HG02870 (cell line): ENCODE results near the gene THOC7.

Experiments
- ATAC-seq: cut with Tn5 transposase; IDR thresholded peaks from one replicate; pipeline ENCODE4 v1.9.1; 2021; ENCODE audit warnings: mild to moderate bottlenecking, moderate library complexity; ENCODE audit not compliant: unreplicated experiment

THOC7 gene

GRCh38 chr3:63863150-63864007 is at the start of gene THOC7, which contains the start of gene ATXN7:
THOC7 (minus strand) TSS chr3:63863805; CDS start chr3:63863790, 15 bp downstream.
ATXN7 (plus strand) TSS chr3:63863867; CDS start chr3:63912599, 48,732 bp downstream.
- peak; percentile 62 for ATAC-seq

DNA sequence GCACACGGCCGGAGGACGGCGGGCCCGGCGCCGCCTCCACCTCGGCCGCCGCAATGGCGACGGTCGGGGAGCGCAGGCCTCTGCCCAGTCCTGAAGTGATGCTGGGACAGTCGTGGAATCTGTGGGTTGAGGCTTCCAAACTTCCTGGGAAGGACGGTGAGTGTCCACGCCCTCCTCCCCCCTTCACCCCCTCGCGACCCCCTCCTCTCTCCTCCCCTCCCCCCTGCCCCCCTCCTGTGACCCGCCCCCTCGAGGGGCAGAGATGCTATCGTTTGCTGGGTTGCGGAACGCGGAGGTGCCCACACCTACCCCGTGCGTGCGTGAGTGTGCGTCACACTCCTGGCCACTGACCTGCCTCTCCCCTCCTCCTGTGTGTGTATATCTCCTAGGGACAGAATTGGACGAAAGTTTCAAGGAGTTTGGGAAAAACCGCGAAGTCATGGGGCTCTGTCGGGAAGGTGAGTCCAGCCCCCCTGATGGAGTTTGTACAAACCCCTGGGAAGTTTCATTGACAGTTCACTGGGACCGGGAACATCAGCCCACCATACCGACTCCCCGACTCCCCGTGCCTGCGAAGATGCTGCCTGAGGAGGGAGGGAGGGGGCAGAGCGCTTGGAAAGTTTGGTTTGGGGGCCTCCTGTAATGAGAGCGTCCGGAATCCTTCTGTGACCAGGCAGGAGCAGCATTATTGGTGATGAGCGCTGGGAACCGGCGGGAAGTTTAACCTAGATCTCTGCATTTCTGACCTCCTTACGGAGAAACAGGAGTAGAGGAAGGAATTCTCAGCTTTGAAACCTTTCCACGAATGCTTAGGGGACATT is 49.4 kb upstream of the THOC7 start:
- no peak for ATAC-seq

DNA sequence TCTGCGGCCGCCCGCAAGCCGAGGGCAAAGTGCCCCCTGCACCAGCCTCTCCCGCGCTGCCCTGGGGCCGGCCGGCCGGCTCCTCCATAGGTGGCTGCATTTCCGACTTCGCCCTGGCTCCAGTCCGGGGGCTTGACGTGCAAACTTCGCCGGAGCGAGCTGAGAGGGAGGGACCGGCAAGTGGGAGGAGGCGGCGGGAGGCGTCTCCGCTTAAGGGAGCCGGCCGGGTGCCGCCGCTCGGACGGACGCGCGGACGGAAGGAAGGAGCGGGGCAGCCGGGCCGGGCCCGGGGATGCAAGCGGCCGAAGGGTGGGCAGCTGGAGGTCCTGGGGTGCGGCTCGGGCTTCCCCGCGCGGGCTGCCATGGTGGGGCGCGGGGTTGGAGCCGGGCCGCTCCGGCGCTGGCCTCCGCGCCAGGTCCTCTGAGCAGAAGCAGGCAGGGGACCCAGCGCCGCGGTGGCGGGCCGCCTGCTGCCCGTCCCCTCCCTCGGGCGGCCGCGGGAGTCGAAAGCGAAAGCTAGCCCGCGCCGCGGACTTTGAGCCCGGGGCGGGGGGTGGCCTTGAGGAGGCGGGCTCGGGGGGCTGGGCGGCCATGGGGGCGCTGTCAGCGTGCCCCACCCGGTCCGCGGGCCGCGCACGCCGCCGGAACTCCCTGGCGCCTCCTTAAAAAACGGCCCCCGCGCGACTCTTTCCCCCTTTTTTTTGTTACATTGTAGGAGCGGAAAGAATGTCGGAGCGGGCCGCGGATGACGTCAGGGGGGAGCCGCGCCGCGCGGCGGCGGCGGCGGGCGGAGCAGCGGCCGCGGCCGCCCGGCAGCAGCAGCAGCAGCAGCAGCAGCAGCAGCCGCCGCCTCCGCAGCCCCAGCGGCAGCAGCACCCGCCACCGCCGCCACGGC is 48.5 kb upstream of the THOC7 start, which contains the start of gene SCAANT1:
Gene SCAANT1 (minus strand): TSS at position 511 of the 895 bp plus-strand sequence.
- peak; percentile 78 for ATAC-seq

DNA sequence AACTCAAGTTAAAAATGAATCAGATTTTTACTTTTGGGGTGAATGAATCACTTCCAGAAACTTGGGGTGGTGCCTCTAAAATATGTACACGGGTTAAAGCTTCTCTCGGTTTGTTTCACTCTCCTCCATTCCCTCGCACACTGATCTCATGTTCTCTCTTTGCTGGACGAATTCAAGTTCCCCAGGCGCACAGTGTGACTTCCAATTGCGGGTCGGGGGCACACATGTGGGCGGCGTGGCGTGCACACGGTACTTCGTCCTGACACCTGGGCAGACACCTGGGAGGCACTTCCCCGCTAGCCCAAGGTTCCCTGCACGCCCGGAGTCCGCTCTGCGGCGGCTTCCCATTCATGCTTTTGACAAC is 47.9 kb upstream of the THOC7 start:
- ATAC-seq: peak; percentile 21

DNA sequence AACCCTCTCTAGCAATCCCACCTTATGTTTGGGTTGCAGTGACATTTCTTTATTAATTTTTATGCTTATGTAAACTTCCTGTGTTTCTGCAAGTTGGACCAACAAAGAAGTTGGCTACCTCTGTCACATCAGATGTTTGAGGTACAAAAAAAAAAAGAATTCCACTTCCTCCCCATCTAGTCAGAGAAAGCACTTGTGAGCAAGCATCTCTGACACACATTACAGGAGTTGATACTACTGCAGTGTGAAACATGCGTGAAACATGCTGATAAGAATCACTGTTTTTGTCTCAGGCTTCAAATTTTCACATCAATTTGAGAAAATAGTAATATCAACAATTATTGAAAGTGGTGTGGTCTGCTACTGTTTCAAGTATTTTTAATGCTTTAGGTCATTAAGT is 47.3 kb upstream of the THOC7 start:
- ATAC-seq: peak; percentile 20

GRCh38 chr3:63910001-63910400 is 46.4 kb upstream of the THOC7 start:
- no peak for ATAC-seq

GRCh38 chr3:63909431-63909830 is 45.8 kb upstream of the THOC7 start:
- ATAC-seq: no peak

- no peak for ATAC-seq
Observed at GRCh38 chr3:63908776-63909175, 45.2 kb upstream of the THOC7 start.

DNA sequence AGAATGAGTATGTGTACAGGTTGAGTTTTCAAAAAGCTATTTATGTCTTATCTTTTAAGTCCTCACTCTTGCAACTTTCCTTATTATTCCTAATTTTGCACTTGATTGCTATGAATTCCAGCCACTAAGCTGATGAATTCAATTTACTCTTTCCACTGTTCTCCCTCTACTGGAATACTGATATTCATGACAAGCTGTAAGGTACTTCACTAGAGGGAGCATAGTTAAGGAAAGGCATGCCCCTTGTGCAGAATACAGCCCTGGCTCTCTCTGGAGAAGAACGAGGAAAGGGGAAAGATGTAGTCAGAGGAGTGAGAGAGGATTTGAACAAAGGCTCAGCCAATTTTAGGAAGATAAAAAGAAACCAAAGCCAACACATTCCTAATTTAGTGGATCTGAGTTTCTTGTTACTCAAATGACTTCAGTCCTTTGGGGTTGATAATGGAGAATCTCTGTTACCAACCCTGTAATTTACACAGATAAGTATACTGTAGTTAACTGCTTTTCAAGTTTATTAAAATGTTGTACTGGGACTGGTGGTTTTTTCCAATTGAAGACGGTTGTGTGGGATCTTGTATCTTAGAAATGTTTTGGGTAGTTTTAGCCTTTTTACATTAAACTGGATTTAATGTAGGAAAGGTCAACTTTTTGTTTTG is 44.6 kb upstream of the THOC7 start:
- ATAC-seq: no peak

DNA sequence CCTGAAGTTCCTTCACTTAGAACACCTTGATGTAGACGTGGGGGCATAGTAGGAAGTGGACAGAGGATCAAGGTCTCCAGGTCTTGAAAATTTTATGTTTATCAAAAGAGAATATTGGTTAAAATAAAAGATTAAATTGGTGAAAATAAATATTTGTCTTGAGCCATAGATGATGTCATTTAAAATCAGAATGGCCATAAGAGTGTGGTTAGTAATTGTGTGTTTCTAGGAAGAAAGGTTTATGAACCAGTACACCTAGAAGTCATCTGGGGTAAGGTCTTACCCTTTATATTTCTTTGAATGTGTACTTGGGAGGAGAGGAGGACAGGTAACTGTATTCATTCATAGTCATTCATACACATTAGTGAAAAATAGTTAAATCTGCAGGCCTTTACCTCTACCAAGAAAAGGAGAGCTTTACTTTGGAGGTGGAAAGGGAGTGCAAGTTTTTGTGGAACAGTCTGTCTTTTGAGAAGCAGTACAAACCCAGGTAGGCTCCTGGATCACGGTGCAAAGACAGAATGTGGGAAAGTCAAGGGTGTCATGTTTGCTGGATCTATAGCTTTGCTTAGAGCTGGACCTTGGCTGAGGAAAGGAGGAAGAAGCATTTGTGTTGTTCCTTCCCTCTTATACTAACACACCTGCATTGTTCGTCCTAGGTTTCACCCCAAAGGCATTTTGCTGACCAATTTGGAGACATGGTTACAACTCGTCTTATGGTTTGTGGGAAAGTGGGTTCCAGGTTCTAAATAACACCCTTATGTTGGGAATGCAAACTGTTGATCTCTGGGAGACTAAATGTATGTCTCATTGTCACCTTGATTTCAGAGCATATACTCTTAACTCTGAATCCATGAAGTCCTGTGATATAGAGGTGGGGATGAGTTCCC is 42.4 kb upstream of the THOC7 start:
- no peak for ATAC-seq

GRCh38 chr3:63900459-63900858 is 36.9 kb upstream of the THOC7 start:
- ATAC-seq: no peak

- no peak for ATAC-seq
Observed at GRCh38 chr3:63900010-63900409, 36.4 kb upstream of the THOC7 start.

- ATAC-seq: peak; percentile 67
Observed at GRCh38 chr3:63896332-63897030, 32.9 kb upstream of the THOC7 start.

DNA sequence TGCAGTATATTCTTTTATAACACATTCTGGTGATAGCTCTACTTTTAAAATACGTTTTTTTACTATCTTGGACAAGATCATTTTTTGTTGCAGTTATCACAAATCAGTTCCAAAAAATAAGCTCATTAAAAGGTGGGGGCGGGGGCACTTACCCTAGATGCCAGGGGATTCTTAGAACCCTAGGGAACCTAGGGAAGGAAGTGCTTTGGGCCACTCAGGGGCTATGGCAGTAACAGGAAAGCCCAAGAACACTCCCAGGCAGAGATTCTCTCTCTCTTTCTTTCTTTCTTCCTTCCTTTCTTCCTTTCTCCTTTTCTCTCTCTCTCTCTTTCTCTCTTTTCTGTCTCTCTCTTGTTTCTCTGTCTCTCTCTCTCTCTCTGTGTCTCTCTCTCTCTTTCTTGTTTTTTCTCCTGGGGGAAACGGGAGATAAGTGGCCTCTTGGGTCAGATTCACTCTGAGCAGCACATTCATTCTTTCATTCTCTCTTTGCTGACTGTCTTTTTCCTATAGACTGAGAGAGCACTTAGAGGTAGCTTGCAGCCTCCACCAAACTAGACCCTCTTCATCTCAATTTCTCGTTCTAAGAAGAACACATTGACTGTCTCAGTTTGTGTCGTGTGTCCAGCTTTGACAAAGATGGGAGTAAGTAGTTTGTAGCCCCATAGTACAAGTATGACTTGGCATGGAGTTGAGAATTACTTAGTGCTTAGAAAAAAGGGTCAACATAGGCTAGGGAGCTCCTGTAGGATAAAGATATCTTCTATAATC is 32.0 kb upstream of the THOC7 start:
- ATAC-seq: no peak

DNA sequence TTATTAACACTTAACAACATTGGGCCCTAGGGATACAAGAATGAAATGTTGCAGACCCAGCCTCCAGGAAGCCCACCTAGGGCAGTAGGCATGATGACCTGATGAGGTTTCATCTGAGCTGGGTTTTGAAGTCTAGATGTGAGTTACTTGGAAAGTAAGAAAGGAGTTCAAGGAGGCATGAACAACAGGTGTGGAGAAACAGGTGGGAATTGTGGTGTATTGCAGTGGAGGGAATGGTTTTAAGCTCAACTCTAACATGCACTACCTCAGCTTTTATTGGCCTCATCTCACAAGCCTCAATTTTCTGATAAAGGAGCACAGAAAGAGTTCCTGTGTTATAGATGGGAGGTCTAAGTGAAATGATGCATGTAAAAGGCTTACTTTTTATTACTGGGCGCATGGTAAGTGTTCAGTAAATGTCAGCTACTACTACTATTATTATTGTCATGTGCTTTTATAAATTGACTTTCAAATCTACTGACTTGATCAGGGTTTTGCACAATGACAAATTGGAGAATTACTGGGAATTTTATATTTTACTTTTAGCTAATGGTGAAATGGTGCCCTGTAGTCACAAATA is 29.3 kb upstream of the THOC7 start:
- no peak for ATAC-seq

DNA sequence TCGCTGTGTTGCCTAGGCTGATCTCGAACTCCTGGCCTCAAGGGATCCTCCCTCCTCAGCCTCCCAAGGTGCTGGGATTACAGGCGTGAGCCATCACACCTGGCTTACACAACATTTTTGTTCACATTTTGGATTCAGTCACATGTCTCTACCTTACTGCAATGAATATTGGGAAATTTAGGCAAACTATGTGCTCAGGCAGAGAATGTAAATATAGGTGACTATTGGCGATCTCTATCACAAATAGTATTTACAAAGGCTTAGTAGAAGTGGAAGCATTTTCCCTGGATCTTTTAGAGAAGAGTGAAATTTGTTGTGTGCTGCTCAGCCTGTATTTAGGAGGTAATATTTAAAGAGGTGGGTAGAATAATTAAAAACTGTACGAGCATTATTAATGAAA is 27.9 kb upstream of the THOC7 start:
- no peak for ATAC-seq

GRCh38 chr3:63886858-63887257 is 23.3 kb upstream of the THOC7 start:
- ATAC-seq: no peak

- no peak for ATAC-seq
Observed at GRCh38 chr3:63880653-63881052, 17.0 kb upstream of the THOC7 start.
